PC-9 (cell line): ENCODE results near the gene HOXA2. TPM values are rescaled to one million over a fixed set of nuclear protein-coding genes. Genes with fewer than 3 reads are reported as not detected.

ENCODE experiments used
- BruUV-seq: library from RNA; stranded (reverse); fragments of 400-500 nt; replicated peaks from 2 replicates; lab custom pipeline; 2021; lab: Mats Ljungman, UMichigan
- CTCF ChIA-PET: fragments of 300-600 bp; sonication (Branson Sonifier 250); formaldehyde crosslinking; loops from one replicate; lab custom pipeline; 2022; ENCODE audit warnings: antibody characterized with exemption; lab: Charles Lee
- POLR2A ChIA-PET: fragments of 300-600 bp; sonication (Branson Sonifier 250); formaldehyde crosslinking; loops from one replicate; lab custom pipeline; 2022; ENCODE audit warnings: antibody characterized with exemption; ENCODE audit not compliant: unreplicated experiment; lab: Charles Lee
- DNase-seq, 2 experiments: peaks; one replicate each; pipeline versions ENCODE4 v3.0.0 to v3.0.0-alpha.2; 2015 to 2022; ENCODE audit warnings: mixed read lengths in 1 of 2
- H2AFZ ChIP-seq: fragments of 200-600 bp; sonication (generic); 2 replicates; pipeline ENCODE4 v1.8.1; 2017; ENCODE audit warnings: antibody characterized with exemption
- H3F3A ChIP-seq: fragments of 200-600 bp; sonication (generic); 2 replicates; pipeline ENCODE4 v1.8.1; 2017; ENCODE audit warnings: antibody characterized with exemption, mild to moderate bottlenecking, low read depth; ENCODE audit not compliant: insufficient read depth
- H3K27ac ChIP-seq: fragments of 200-600 bp; sonication (generic); 2 replicates; pipeline ENCODE4 v1.6.1; 2016; ENCODE audit warnings: mixed run types
- H3K27me3 ChIP-seq: fragments of 200-600 bp; sonication (generic); 2 replicates; pipeline ENCODE4 v1.6.1; 2016; ENCODE audit warnings: low read depth, mixed run types; ENCODE audit not compliant: insufficient read depth
- H3K36me3 ChIP-seq: fragments of 200-600 bp; sonication (generic); 2 replicates; pipeline ENCODE4 v1.6.1; 2016; ENCODE audit warnings: low read depth, mixed run types
- H3K4me1 ChIP-seq: fragments of 200-600 bp; sonication (generic); replicated peaks from 2 replicates; pipeline ENCODE4 v1.6.1; 2016; ENCODE audit warnings: mixed run types; ENCODE audit not compliant: insufficient read depth
- H3K4me2 ChIP-seq: fragments of 200-600 bp; sonication (generic); 2 replicates; pipeline ENCODE4 v1.6.1; 2017; ENCODE audit warnings: mixed run types
- H3K4me3 ChIP-seq: fragments of 200-600 bp; sonication (generic); 2 replicates; pipeline ENCODE4 v1.6.1; 2016; ENCODE audit warnings: mixed run types
- H3K79me2 ChIP-seq: fragments of 200-600 bp; sonication (generic); 2 replicates; pipeline ENCODE4 v1.6.1; 2017; ENCODE audit warnings: low read depth, mixed run types
- H3K9me2 ChIP-seq: fragments of 200-600 bp; sonication (generic); 2 replicates; pipeline ENCODE4 v1.8.1; 2017; ENCODE audit warnings: mild to moderate bottlenecking; ENCODE audit not compliant: insufficient read depth
- H3K9me3 ChIP-seq: fragments of 200-600 bp; sonication (generic); 2 replicates; pipeline ENCODE4 v1.8.1; 2016; ENCODE audit warnings: low read depth; ENCODE audit not compliant: insufficient read depth
- H4K20me1 ChIP-seq: fragments of 200-600 bp; sonication (generic); 2 replicates; pipeline ENCODE4 v1.8.1; 2017; ENCODE audit not compliant: insufficient read depth
- CTCF ChIP-seq: fragments of 200-600 bp; sonication (generic); conservative IDR thresholded peaks from 2 replicates; pipeline ENCODE4 v1.6.1; 2017; ENCODE audit warnings: mixed run types, antibody characterized with exemption, mild to moderate bottlenecking, moderate library complexity
- EZH2 ChIP-seq: fragments of 200-600 bp; sonication (generic); IDR thresholded peaks from 2 replicates; pipeline ENCODE4 v1.8.0; 2017; ENCODE audit warnings: antibody characterized with exemption, low read depth
- intact Hi-C: fragments of 100-400 bp; cut with micrococcal nuclease; formaldehyde crosslinking; loops from one replicate; pipeline ENCODE4 v1.10.0; 2022; ENCODE audit not compliant: unreplicated experiment
- total RNA-seq: library from RNA; stranded (reverse); gene quantifications from 2 replicates; pipeline ENCODE4 v1.2.3, GENCODE V29; 2021

Gene HOXA2
- total RNA-seq, 1 experiment from 2014 or later = 6.1 TPM

GRCh38 chr7:27112955-27113949, 10.8 kb upstream of the HOXA2 start:
- peak; percentile 76 to 90 for DNase-seq
- Histone ChIP-seq H3K4me1 (peaks cover 47% of the 10 kb centered on the region), H3F3A (peaks cover 54% of the 10 kb centered on the region), H3K27me3 (no peaks in the 10 kb centered on the region), H3K4me3 (peak overlapping the region; percentile 80), H4K20me1 (no peaks in the 10 kb centered on the region), H3K9me3 (no peaks in the 10 kb centered on the region), H2AFZ (peak overlapping the region; percentile 55; the same call in 1 of the 2 replicates), H3K4me2 (peak overlapping the region; percentile 87), H3K9me2 (no peaks in the 10 kb centered on the region), H3K79me2 (peaks cover 94% of the 10 kb centered on the region), H3K36me3 (peaks cover 47% of the 10 kb centered on the region), H3K27ac (peak overlapping the region; percentile 92)
- TF ChIP-seq CTCF (no peak), EZH2 (no peak)
- intact Hi-C loops = loop anchor here (2.0 to 10.0 kb wide), 3 partner anchors 40 to 632 kb away; partner anchors contain the start of gene TAX1BP1
- CTCF ChIA-PET = interaction anchor here (0.7 kb wide), 1 partner anchor 564 kb away, joined by 3 read pairs; no protein-coding TSS in a partner anchor
- TSS peak; percentile 51 for BruUV-seq
- POLR2A ChIA-PET = interaction anchor here (0.5 to 0.8 kb wide), 7 partner anchors 15 to 288 kb away, joined by 3 to 12 read pairs (median 3); no protein-coding TSS in a partner anchor

GRCh38 chr7:27112361-27112760, 9.9 kb upstream of the HOXA2 start:
- Histone ChIP-seq H3K9me2 (no peaks in the 10 kb centered on the region), H3K4me2 (peak overlapping the region; percentile 87), H3K4me1 (peaks cover 38% of the 10 kb centered on the region), H3K9me3 (no peaks in the 10 kb centered on the region), H3K79me2 (peaks cover 94% of the 10 kb centered on the region), H3K36me3 (peaks cover 49% of the 10 kb centered on the region), H3F3A (peaks cover 56% of the 10 kb centered on the region), H3K27ac (peak overlapping the region; percentile 92), H3K27me3 (no peaks in the 10 kb centered on the region), H2AFZ (no peak overlapping the region), H4K20me1 (no peaks in the 10 kb centered on the region), H3K4me3 (peak overlapping the region; percentile 80)
- no peak for TF ChIP-seq EZH2
- no peak for TF ChIP-seq CTCF
- no peak for DNase-seq
- ChIA-PET POLR2A (interaction anchor here (0.6 kb wide), 1 partner anchor 59 kb away, joined by 4 read pairs; no protein-coding TSS in a partner anchor), CTCF (no interaction called here)
- BruUV-seq = no TSS peak
- intact Hi-C loops = loop anchor here (2.0 to 10.0 kb wide), 3 partner anchors 40 to 632 kb away; partner anchors contain the start of gene TAX1BP1

- no peaks in the 10 kb centered on the region for H3K9me3 ChIP-seq
- H4K20me1 ChIP-seq = no peaks in the 10 kb centered on the region
- DNase-seq = peak in 1 of 2 experiments; percentile 83
- intact Hi-C loops = loop anchor here (1.0 to 10.0 kb wide), 4 partner anchors 39 to 633 kb away; partner anchors contain the start of gene TAX1BP1
- H3K4me2 ChIP-seq = peak overlapping the region; percentile 87
- H3K27ac ChIP-seq = peak overlapping the region; percentile 92
- no peaks in the 10 kb centered on the region for H3K27me3 ChIP-seq
- peaks cover 62% of the 10 kb centered on the region for H3F3A ChIP-seq
- no peaks in the 10 kb centered on the region for H3K9me2 ChIP-seq
- POLR2A ChIA-PET = interaction anchor here (0.6 kb wide), 1 partner anchor 59 kb away, joined by 4 read pairs; no protein-coding TSS in a partner anchor
- CTCF ChIA-PET = no interaction called here
- H3K4me1 ChIP-seq = peaks cover 33% of the 10 kb centered on the region
- no TSS peak for BruUV-seq
- peak overlapping the region; percentile 80 for H3K4me3 ChIP-seq
- no peak overlapping the region for H2AFZ ChIP-seq
- H3K79me2 ChIP-seq = peaks cover 94% of the 10 kb centered on the region
- peaks cover 49% of the 10 kb centered on the region for H3K36me3 ChIP-seq
- no peak for TF ChIP-seq EZH2
- TF ChIP-seq CTCF = no peak
Measured at GRCh38 chr7:27111751-27112277, 9.3 kb upstream of the HOXA2 start.
